Colonic mucosa (tissue), 4 donors: ENCODE results near the gene ADH1C. TPM values are rescaled to one million over a fixed set of nuclear protein-coding genes. Genes with fewer than 3 reads are reported as not detected.

Experiments used
- DNase-seq: peaks from one replicate; pipeline ENCODE4 v3.0.0-alpha.2; 2020
- H3K27ac ChIP-seq: fragments of 200-600 bp; one replicate; pipeline ENCODE4 v1.8.0; 2021
- H3K27me3 ChIP-seq: fragments of 200-600 bp; one replicate; pipeline ENCODE4 v1.8.0; 2021
- H3K36me3 ChIP-seq: fragments of 200-600 bp; one replicate; pipeline ENCODE4 v1.8.0; 2021
- H3K4me1 ChIP-seq: fragments of 200-600 bp; one replicate; pipeline ENCODE4 v1.8.0; 2021; ENCODE audit warnings: mild to moderate bottlenecking
- H3K4me3 ChIP-seq: fragments of 200-600 bp; one replicate; pipeline ENCODE4 v1.8.0; 2021
- H3K9ac ChIP-seq, 2 donors: one replicate each; pipeline ENCODE4 v1.7.0; 2013; ENCODE audit warnings: control low read depth in 2 of 2, low read depth in 2 of 2, low read length in 2 of 2
- H3K9me3 ChIP-seq: fragments of 200-600 bp; one replicate; pipeline ENCODE4 v1.8.0; 2021
- intact Hi-C: fragments of 100-400 bp; cut with DNase I; formaldehyde crosslinking; loops from one replicate; pipeline ENCODE4 v1.14.1; 2022
- total RNA-seq, 2 donors: library from RNA; stranded (reverse); fragmentation: NEBNext Ultra II Directional in 1 of 2; extraction: Animal tissue kit (Norgen Biotek cat#: 25700) in 1 of 2; gene quantifications; one replicate each; pipeline ENCODE4 v1.2.1, GENCODE V29; 2021
- TF ChIP-seq, protein P1 (sequence below): fragments of 200-600 bp; IDR thresholded peaks from one replicate; pipeline ENCODE4 v1.8.0; 2022; ENCODE audit warnings: antibody characterized with exemption, mild to moderate bottlenecking
- donor health status: healthy.
- donor health status: DM: no; HTN: no; CAD: no.
- donor health status: DM: no; HTN: no; CAD: no.

Gene ADH1C
- total RNA-seq, 2 donors from 2014 or later: 140 to 240 TPM

DNA sequence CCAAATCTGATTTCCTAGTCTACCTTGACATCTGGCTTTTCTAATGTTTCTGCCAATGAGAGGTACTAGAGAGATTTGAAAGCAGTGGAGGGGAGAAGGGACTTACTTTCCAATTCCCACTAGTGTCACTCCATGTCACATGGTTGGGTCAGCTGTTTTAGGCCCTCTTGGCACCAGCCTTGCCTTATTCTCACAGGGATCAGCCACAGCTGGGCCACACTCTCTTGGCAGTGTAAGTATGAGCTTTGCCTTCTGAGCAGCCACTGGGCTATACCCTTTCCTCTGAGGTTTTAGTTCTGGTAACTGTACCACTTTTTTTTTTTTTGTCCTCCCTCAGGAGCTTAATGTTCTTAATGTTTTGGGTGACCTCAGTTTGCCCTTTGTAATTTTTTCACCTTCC is 10.2 kb upstream of the ADH1C start:
- TF ChIP-seq, protein P1, sequence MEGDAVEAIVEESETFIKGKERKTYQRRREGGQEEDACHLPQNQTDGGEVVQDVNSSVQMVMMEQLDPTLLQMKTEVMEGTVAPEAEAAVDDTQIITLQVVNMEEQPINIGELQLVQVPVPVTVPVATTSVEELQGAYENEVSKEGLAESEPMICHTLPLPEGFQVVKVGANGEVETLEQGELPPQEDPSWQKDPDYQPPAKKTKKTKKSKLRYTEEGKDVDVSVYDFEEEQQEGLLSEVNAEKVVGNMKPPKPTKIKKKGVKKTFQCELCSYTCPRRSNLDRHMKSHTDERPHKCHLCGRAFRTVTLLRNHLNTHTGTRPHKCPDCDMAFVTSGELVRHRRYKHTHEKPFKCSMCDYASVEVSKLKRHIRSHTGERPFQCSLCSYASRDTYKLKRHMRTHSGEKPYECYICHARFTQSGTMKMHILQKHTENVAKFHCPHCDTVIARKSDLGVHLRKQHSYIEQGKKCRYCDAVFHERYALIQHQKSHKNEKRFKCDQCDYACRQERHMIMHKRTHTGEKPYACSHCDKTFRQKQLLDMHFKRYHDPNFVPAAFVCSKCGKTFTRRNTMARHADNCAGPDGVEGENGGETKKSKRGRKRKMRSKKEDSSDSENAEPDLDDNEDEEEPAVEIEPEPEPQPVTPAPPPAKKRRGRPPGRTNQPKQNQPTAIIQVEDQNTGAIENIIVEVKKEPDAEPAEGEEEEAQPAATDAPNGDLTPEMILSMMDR: no peak
- Histone ChIP-seq H3K4me1 (no peaks in the 10 kb centered on the region), H3K9me3 (no peaks in the 10 kb centered on the region), H3K9ac (no peak overlapping the region), H3K27ac (no peak overlapping the region), H3K36me3 (no peaks in the 10 kb centered on the region), H3K4me3 (no peak overlapping the region), H3K27me3 (no peaks in the 10 kb centered on the region)
- no peak for DNase-seq
- intact Hi-C loops: no loop called here

DNA sequence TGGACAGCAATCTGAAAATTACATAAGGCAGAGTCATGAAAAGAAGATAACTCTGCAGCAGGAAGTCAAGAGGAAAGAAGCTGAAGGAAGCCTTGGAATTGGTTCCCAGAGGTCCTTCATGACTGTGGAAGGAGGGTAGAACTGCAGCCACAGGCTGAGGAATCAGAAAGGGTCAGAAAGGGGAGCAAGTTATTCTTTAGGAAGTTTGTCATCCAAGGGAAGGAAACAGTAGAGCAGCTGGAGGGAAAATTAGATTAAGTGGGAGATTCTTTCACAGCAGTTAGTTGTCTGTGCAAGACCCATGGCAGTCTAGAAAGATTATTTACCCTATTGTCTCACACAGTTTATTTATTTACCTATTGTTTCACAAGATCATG is 9.3 kb upstream of the ADH1C start:
- Histone ChIP-seq H3K36me3 (no peaks in the 10 kb centered on the region), H3K9me3 (no peaks in the 10 kb centered on the region), H3K4me3 (no peak overlapping the region), H3K27ac (no peak overlapping the region), H3K27me3 (no peaks in the 10 kb centered on the region), H3K4me1 (no peaks in the 10 kb centered on the region), H3K9ac (no peak overlapping the region)
- TF ChIP-seq, protein P1: no peak
- intact Hi-C loops: no loop called here
- no peak for DNase-seq

DNA sequence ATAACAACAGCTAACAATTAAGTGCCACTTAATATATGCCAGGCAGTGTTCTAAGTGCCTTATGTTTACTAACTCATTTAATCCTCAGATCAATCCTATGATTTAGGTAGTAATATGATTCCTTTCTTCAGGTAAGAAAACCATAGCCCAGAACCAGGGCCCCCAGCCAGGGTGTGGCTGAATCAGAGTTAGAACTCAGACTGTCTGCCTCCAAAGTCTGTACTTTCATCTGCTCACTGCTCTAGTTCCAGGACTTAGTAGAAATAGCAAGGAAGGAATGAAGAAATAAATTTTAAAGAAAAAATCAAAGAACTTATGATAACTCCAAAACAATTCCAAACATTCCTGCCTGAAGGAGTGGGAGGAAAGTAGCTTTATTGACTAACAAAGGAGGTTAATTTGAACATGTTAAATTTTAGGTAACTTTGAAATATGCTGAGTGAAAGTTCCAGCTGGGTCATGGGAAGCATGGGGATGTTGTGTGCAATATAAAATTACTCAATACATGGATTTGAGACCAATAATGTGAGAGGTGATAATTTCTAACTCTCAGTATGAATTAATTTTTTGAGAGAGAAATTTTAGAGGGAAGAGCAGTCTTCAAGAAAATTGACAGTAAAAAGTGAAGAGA is 8.8 kb upstream of the ADH1C start:
- Histone ChIP-seq H3K27me3 (no peaks in the 10 kb centered on the region), H3K27ac (no peak overlapping the region), H3K4me1 (no peaks in the 10 kb centered on the region), H3K4me3 (no peak overlapping the region), H3K9ac (no peak overlapping the region), H3K36me3 (no peaks in the 10 kb centered on the region), H3K9me3 (no peaks in the 10 kb centered on the region)
- TF ChIP-seq, protein P1: no peak
- intact Hi-C loops: no loop called here
- DNase-seq: no peak

DNA sequence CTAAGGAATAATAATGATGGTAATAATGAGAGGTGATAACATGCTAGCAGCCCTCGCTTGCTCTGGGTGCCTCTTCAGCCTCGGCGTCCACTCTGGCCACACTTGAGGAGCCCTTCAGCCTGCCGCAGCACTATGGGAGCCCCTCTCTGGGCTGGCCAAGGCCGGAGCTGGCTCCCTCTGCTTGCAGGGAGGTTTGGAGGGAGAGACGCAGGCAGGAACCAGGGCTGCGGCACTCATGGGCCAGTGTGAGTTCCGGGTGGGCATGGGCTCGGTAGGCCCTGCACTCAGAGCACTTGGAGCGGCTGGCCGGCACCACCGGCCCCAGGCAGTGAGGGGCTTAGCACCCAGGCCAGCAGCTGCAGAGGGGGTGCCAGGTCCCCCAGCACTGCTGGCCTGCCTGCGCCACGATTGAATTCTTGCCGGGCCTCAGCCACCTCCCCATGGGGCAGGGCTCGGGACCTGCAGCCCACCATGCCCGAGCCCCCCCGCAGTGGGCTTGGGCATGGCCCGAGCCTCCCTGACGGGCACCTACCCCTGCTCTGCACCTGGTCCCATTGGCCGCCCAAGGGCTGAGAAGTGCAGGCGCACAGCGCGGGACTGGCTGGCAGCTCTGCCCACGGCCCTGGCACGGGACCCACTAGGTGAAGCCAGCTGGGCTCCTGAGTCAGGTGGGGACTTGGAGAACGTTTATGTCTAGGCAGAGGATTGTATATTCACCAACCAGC is 7.1 kb upstream of the ADH1C start:
- DNase-seq: no peak
- Histone ChIP-seq H3K4me1 (no peaks in the 10 kb centered on the region), H3K27ac (no peak overlapping the region)

DNA sequence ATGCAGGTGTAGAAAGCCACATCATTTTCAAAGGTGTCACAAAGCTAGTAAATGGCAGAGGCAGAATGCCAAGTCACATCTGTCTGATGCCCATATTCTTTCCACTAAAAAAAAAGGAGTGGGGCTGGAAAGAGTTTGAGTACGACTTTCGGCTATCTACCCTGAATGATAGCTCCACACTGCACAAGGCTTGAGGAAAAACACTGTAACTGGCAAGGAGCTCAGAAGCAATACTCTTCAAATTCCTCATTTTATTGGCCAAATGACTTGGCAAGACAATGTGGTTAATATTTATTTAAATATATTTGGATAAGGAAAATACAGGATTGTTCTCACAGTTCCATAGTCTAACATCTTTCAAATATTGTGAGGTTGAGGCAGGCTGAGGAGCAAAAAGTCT is 5.4 kb upstream of the ADH1C start:
- peaks cover 2% of the 10 kb centered on the region for H3K4me1 ChIP-seq
- TF ChIP-seq, protein P1: no peak
- DNase-seq: no peak
- intact Hi-C loops: no loop called here
- no peaks in the 10 kb centered on the region for H3K9me3 ChIP-seq
- H3K4me3 ChIP-seq: no peak overlapping the region
- no peak overlapping the region for H3K27ac ChIP-seq
- no peaks in the 10 kb centered on the region for H3K27me3 ChIP-seq
- no peak overlapping the region for H3K9ac ChIP-seq
- H3K36me3 ChIP-seq: no peaks in the 10 kb centered on the region

More for the DNA sequence above, 7.1 kb upstream of the ADH1C start:
- TF ChIP-seq, protein P1: no peak
- H3K9me3 ChIP-seq: no peaks in the 10 kb centered on the region
- H3K36me3 ChIP-seq: no peaks in the 10 kb centered on the region
- intact Hi-C loops: no loop called here
- no peak overlapping the region for H3K9ac ChIP-seq
- H3K4me3 ChIP-seq: no peak overlapping the region
- H3K27me3 ChIP-seq: no peaks in the 10 kb centered on the region
